Measurements from ENCODE around the gene SNX8.

GRCh38 chr7:2204446-2204845 lies 109.8 kb downstream of the SNX8 start:
- TF ChIP-seq CTCF (conservative IDR thresholded peaks at IDR 0.05; ENCODE audit: low read length) = no peak
- TF ChIP-seq EZH2phosphoT487 (IDR thresholded peaks at IDR 0.05; ENCODE audit: borderline replicate concordance, low read depth, low read length) = no peak

Measured in OCI-LY7 (cell line).